ENCODE data around the gene CTXN1.

- TF ChIP-seq POLR2AphosphoS5 (IDR thresholded peaks at IDR 0.05; ENCODE audit: low read depth, low read length) (no peak), POU2F2 (IDR thresholded peaks at IDR 0.05; ENCODE audit: low read depth, low read length) (no peak)
These were observed 20.7 kb downstream of the CTXN1 start for GRCh38 chr19:7905268-7905667.

All from GM12891 (cell line).